Effector memory CD8-positive, alpha-beta T cell (primary cell): ENCODE measurements around the gene MINDY3.

Source experiments
- ATAC-seq: fragments of 150-1000 bp; cut with Tn5 transposase; replicated peaks from 2 replicates; pipeline ENCODE4 v1.10.0; 2021; ENCODE audit warnings: mild to moderate bottlenecking, moderate library complexity
- DNase-seq, 3 experiments: peaks; one replicate each; pipeline ENCODE4 v3.0.0; 2021
- H3K27ac Mint-ChIP-seq, 2 donors: one replicate each; pipeline ENCODE4 v1.8.0; 2022; ENCODE audit warnings: mild to moderate bottlenecking in 2 of 2, mixed read lengths in 2 of 2, moderate library complexity in 2 of 2
- H3K27me3 Mint-ChIP-seq, 2 donors: one replicate each; pipeline ENCODE4 v1.8.0; 2022; ENCODE audit warnings: mixed read lengths in 2 of 2
- H3K36me3 Mint-ChIP-seq: one replicate; pipeline ENCODE4 v1.8.0; 2022; ENCODE audit warnings: mild to moderate bottlenecking, moderate library complexity, mixed read lengths; ENCODE audit not compliant: insufficient read depth
- H3K4me1 Mint-ChIP-seq, 2 donors: one replicate each; pipeline ENCODE4 v1.8.0; 2022; ENCODE audit warnings: low read depth in 2 of 2, mixed read lengths in 2 of 2
- H3K4me3 Mint-ChIP-seq, 2 donors: one replicate each; pipeline ENCODE4 v1.8.0; 2022; ENCODE audit warnings: mild to moderate bottlenecking in 2 of 2, mixed read lengths in 2 of 2, moderate library complexity in 2 of 2
- H3K9me3 Mint-ChIP-seq, 2 donors: one replicate each; pipeline ENCODE4 v1.8.0; 2022; ENCODE audit warnings: mixed read lengths in 2 of 2

The MINDY3 gene

GRCh38 chr10:15744217-15744865 is 116.0 kb downstream of the MINDY3 start:
- peaks cover 3% of the 10 kb centered on the region for H3K36me3 Mint-ChIP-seq
- no peaks in the 10 kb centered on the region for H3K4me1 Mint-ChIP-seq
- H3K9me3 Mint-ChIP-seq = no peaks in the 10 kb centered on the region
- DNase-seq (peak in 1 of 3 experiments; percentile 4), ATAC-seq (no peak)
- peaks cover 18 to 20% of the 10 kb centered on the region in 2 donors for H3K27me3 Mint-ChIP-seq
- no peak overlapping the region for H3K4me3 Mint-ChIP-seq
- no peak overlapping the region for H3K27ac Mint-ChIP-seq

- DNase-seq (no peak), ATAC-seq (no peak)
- H3K9me3 Mint-ChIP-seq = no peaks in the 10 kb centered on the region
- no peak overlapping the region for H3K4me3 Mint-ChIP-seq
- no peak overlapping the region for H3K27ac Mint-ChIP-seq
- peaks cover 14 to 15% of the 10 kb centered on the region in 2 donors for H3K27me3 Mint-ChIP-seq
- no peaks in the 10 kb centered on the region for H3K4me1 Mint-ChIP-seq
- peaks cover 3% of the 10 kb centered on the region for H3K36me3 Mint-ChIP-seq
These were observed 116.9 kb downstream of the MINDY3 start for GRCh38 chr10:15743443-15743842.

GRCh38 chr10:15742836-15743235 is 117.5 kb downstream of the MINDY3 start:
- no peaks in the 10 kb centered on the region for H3K4me1 Mint-ChIP-seq
- peaks cover 14 to 15% of the 10 kb centered on the region in 2 donors for H3K27me3 Mint-ChIP-seq
- ATAC-seq (no peak), DNase-seq (no peak)
- no peaks in the 10 kb centered on the region for H3K9me3 Mint-ChIP-seq
- H3K36me3 Mint-ChIP-seq = peaks cover 3% of the 10 kb centered on the region
- no peak overlapping the region for H3K4me3 Mint-ChIP-seq
- H3K27ac Mint-ChIP-seq = no peak overlapping the region

- Mint-ChIP-seq H3K27me3 (peaks cover 11 to 18% of the 10 kb centered on the region in 2 donors), H3K4me1 (no peaks in the 10 kb centered on the region), H3K4me3 (no peak overlapping the region), H3K36me3 (peaks cover 3% of the 10 kb centered on the region), H3K27ac (no peak overlapping the region), H3K9me3 (no peaks in the 10 kb centered on the region)
- no peak for ATAC-seq
- no peak for DNase-seq
These were observed 118.2 kb downstream of the MINDY3 start for GRCh38 chr10:15742102-15742501.

- Mint-ChIP-seq H3K4me1 (no peaks in the 10 kb centered on the region), H3K27me3 (peaks cover 6 to 12% of the 10 kb centered on the region in 2 donors), H3K27ac (no peak overlapping the region), H3K4me3 (no peak overlapping the region), H3K36me3 (peaks cover 3% of the 10 kb centered on the region), H3K9me3 (no peaks in the 10 kb centered on the region)
- no peak for ATAC-seq
- DNase-seq = no peak
These were observed 118.7 kb downstream of the MINDY3 start for GRCh38 chr10:15741581-15741980.

- Mint-ChIP-seq H3K4me1 (no peaks in the 10 kb centered on the region), H3K36me3 (peaks cover 3% of the 10 kb centered on the region), H3K9me3 (no peaks in the 10 kb centered on the region), H3K4me3 (no peak overlapping the region), H3K27me3 (peaks cover 9 to 19% of the 10 kb centered on the region in 2 donors), H3K27ac (no peak overlapping the region)
- ATAC-seq = no peak
- DNase-seq = no peak
These were observed 120.0 kb downstream of the MINDY3 start for GRCh38 chr10:15740261-15740660.

GRCh38 chr10:15739254-15739970 is 120.9 kb downstream of the MINDY3 start:
- H3K4me1 Mint-ChIP-seq = no peaks in the 10 kb centered on the region
- H3K9me3 Mint-ChIP-seq = no peaks in the 10 kb centered on the region
- H3K27ac Mint-ChIP-seq = no peak overlapping the region
- H3K36me3 Mint-ChIP-seq = peaks cover 3% of the 10 kb centered on the region
- no peak for ATAC-seq
- H3K27me3 Mint-ChIP-seq = peaks cover 9 to 19% of the 10 kb centered on the region in 2 donors
- no peak for DNase-seq
- no peak overlapping the region for H3K4me3 Mint-ChIP-seq

- Mint-ChIP-seq H3K27ac (no peak overlapping the region), H3K4me3 (no peak overlapping the region), H3K36me3 (peaks cover 2% of the 10 kb centered on the region), H3K27me3 (peaks cover 9 to 19% of the 10 kb centered on the region in 2 donors), H3K4me1 (no peaks in the 10 kb centered on the region), H3K9me3 (no peaks in the 10 kb centered on the region)
- no peak for ATAC-seq
- no peak for DNase-seq
These were observed 121.9 kb downstream of the MINDY3 start for GRCh38 chr10:15738270-15738925.

GRCh38 chr10:15737656-15738055 is 122.7 kb downstream of the MINDY3 start:
- ATAC-seq = no peak
- H3K4me3 Mint-ChIP-seq = no peak overlapping the region
- DNase-seq = no peak
- H3K27me3 Mint-ChIP-seq = peaks cover 9 to 19% of the 10 kb centered on the region in 2 donors
- H3K36me3 Mint-ChIP-seq = no peaks in the 10 kb centered on the region
- no peaks in the 10 kb centered on the region for H3K4me1 Mint-ChIP-seq
- H3K9me3 Mint-ChIP-seq = no peaks in the 10 kb centered on the region
- no peak overlapping the region for H3K27ac Mint-ChIP-seq

- no peak for ATAC-seq
- no peak overlapping the region for H3K27ac Mint-ChIP-seq
- peaks cover 9 to 15% of the 10 kb centered on the region in 2 donors for H3K27me3 Mint-ChIP-seq
- DNase-seq = no peak
- H3K4me1 Mint-ChIP-seq = no peaks in the 10 kb centered on the region
- H3K4me3 Mint-ChIP-seq = no peak overlapping the region
- peaks cover 0 to 4% of the 10 kb centered on the region in 2 donors for H3K9me3 Mint-ChIP-seq
- H3K36me3 Mint-ChIP-seq = no peaks in the 10 kb centered on the region
These were observed 124.5 kb downstream of the MINDY3 start for GRCh38 chr10:15735763-15736162.

- Mint-ChIP-seq H3K27ac (no peak overlapping the region), H3K27me3 (peaks cover 9 to 15% of the 10 kb centered on the region in 2 donors), H3K9me3 (peaks cover 1 to 4% of the 10 kb centered on the region in 2 donors), H3K4me3 (no peak overlapping the region), H3K36me3 (no peaks in the 10 kb centered on the region), H3K4me1 (no peaks in the 10 kb centered on the region)
- ATAC-seq = no peak
- no peak for DNase-seq
These were observed 130.0 kb downstream of the MINDY3 start for GRCh38 chr10:15730341-15730740.

GRCh38 chr10:15729890-15730289 is 130.4 kb downstream of the MINDY3 start:
- DNase-seq (no peak), ATAC-seq (no peak)
- Mint-ChIP-seq H3K4me3 (no peak overlapping the region), H3K27me3 (peaks cover 9 to 14% of the 10 kb centered on the region in 2 donors), H3K36me3 (no peaks in the 10 kb centered on the region), H3K4me1 (no peaks in the 10 kb centered on the region), H3K27ac (no peak overlapping the region), H3K9me3 (peaks cover 1 to 4% of the 10 kb centered on the region in 2 donors)
